ENCODE measurements around the gene TMEM59L.

Gene TMEM59L

DNA sequence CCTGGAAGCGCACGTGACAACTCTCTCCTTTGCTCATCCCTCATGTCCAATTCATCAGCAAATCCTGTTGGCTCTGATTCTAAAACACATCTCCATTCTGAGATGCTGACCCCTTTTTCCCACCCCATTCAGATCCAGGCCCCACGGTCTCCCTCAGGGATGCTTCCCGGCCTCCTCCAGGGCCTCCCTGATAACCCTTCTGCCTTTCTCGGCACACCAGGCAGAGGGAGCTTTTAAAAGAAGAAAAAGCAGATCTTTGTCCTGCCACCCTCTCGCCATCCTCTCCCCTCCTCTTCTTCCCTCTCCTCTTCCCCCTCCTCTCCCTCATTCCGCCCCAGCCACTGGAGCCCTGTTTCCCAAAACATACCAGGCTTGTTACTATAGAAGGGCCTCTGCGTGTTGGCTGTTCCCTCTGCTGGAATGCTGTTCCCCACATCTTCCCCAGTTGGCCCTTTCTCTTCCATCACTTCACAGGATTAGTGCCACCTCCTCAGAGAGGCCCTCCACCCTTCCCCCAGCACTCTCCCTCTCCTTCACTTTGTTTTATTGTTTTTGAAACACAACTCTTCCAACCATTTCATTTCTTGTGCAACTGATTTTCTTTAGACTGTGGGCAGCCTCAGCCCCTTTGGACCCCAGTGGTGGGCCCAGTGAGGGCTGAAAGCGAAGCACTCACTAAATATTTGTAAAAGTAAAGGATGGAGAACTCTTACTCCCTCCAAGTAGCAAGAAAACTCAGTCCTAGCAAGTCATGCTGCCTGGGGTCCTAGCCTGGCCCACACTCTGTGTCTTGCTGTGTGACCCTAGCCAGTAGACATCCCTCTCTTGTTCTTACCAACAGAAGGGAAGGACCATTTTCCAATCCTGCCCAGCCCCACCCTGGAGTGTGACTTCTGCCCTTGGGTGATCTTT is 3.6 kb upstream of the TMEM59L start:
- no peak for DNase-seq (ENCODE audit: low spot score)

DNA sequence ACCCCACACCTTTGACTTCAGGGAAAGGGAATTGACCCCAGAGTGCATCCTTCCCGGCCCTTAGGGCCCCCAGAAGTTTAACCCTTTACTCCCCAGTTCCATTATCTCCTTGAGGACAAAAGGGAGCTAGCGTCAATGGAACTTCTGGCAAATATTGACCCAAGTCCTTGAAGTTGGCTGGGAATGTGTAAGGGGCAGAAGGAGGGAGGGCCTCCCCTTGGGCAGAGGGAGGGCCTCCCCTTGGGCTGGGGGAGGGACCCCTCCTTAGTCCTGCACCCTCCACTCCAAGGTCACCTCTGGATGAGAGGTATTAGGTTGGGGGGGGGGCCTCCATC is 3.0 kb upstream of the TMEM59L start:
- DNase-seq (ENCODE audit: low spot score) = no peak

GRCh38 chr19:18610245-18610555 is 2.5 kb upstream of the TMEM59L start:
- no peak for DNase-seq (ENCODE audit: low spot score)

DNA sequence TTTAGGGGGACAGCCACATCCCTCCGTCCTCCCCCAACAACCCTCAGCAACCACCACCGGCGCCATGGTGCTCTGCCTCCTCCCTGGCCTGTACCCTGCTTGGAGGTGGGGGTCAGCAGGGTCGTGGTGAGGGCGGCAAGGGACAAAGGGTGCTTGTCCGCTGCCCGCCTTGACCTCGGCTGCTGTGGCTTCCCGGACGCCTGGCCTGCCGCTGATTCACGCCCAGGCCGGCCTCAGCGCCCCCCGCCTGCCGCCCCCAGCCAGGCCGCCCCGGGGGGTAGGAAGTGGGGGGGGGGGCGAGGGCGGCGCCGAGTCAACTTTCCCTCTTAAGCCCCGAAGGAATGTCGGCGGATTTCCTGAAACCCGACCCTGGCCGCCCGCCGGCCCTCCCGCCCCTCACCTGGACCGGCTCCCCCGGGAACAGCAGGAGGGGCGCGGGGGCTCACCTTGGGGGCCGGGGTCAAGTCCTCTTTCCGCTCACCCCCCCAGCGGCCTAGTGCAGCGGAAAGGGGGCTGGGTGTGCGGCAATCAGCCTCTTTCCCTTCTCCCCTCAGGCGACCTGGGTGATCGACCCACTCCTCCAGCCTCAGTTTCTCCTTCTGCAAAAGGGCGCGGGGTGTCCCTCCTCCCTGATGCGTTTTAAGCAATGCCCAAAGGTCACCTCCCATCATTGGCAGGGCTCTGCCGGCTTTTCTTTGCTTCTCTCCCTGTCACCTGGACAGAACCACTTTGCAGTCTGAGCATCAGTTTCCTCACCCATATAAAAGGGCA is 1.9 kb upstream of the TMEM59L start:
- DNase-seq (ENCODE audit: low spot score) = no peak

GRCh38 chr19:18611327-18612050 is 1.2 kb upstream of the TMEM59L start:
- peak; percentile 77 for DNase-seq (ENCODE audit: low spot score)

- DNase-seq (ENCODE audit: low spot score) = no peak
These were observed 459 bp upstream of the TMEM59L start for GRCh38 chr19:18612051-18612771.

DNA sequence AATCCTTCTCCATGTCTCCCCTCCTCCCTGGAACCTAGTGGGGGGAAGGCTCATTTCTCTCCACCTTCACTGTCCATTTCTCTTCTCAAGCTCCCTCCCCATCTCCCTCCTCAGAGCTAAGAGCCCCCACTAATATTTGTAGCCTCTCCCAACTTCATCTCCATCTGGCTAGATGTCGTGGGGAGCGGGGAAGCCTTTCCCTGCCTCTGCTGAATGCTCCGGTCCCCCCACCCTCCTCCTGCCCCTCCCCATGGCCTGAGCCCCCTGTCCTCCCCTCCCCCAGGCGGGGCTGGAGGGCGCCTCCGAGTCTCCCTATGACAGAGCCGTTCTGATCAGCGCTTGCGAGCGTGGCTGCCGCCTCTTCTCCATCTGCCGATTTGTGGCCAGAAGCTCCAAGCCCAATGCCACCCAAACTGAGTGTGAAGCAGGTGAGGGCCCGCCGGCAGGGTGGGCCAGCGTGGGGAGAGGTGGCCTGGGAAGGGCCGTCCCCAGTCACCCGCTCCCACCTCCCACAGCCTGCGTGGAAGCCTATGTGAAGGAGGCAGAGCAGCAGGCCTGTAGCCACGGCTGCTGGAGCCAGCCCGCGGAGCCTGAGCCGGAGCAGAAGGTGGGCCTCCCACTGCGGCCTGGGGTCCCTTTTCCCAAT is 1.0 kb downstream of the TMEM59L start:
- no peak for DNase-seq (ENCODE audit: low spot score)

GRCh38 chr19:18616023-18616422 is 3.4 kb downstream of the TMEM59L start:
- no peak for DNase-seq (ENCODE audit: low spot score)

DNA sequence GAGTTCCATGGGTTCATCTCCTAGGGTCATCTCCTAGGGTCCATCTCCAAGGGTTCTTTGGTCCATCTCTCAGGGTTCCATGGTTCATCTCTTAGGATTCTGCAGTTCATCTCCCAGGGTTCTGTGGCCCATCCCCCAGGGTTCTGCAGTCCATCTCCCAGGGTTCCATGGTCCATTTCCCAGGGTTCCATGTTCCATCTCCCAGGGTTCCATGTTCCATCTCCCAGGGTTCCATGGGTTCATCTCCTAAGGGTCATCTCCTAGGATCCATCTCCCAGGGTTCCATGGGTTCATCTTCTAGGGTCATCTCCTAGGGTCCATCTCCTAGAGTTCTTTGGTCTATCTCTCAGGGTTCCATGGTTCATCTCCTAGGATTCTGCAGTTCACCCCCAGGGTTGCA is 4.9 kb downstream of the TMEM59L start:
- no peak for DNase-seq (ENCODE audit: low spot score)

GRCh38 chr19:18618236-18618635 is 5.6 kb downstream of the TMEM59L start:
- no peak for DNase-seq (ENCODE audit: low spot score)

DNA sequence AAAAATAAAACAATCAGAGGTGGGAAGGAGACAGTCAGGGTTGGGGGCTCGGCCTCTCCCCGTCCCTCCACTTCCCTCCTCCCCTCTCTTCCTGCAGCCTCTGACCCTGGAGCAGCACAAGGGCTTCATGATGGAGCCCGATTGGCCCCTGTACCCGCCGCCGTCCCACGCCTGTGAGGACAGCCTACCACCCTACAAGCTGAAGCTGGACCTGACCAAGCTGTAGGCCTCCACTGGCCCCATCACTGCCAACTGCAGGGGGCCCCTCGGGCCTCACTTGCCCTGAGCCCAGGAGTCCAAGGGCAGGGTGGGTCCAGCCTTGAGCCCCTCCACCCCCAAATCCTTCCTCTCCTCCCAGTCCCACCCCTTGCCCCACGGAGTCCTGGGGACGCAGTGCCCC is 7.6 kb downstream of the TMEM59L start:
- DNase-seq (ENCODE audit: low spot score) = no peak

- no peak for DNase-seq (ENCODE audit: low spot score)
These were observed 8.2 kb downstream of the TMEM59L start for GRCh38 chr19:18620902-18621301.

- DNase-seq (ENCODE audit: low spot score) = no peak
These were observed 14.2 kb downstream of the TMEM59L start for GRCh38 chr19:18626906-18627305.

DNA sequence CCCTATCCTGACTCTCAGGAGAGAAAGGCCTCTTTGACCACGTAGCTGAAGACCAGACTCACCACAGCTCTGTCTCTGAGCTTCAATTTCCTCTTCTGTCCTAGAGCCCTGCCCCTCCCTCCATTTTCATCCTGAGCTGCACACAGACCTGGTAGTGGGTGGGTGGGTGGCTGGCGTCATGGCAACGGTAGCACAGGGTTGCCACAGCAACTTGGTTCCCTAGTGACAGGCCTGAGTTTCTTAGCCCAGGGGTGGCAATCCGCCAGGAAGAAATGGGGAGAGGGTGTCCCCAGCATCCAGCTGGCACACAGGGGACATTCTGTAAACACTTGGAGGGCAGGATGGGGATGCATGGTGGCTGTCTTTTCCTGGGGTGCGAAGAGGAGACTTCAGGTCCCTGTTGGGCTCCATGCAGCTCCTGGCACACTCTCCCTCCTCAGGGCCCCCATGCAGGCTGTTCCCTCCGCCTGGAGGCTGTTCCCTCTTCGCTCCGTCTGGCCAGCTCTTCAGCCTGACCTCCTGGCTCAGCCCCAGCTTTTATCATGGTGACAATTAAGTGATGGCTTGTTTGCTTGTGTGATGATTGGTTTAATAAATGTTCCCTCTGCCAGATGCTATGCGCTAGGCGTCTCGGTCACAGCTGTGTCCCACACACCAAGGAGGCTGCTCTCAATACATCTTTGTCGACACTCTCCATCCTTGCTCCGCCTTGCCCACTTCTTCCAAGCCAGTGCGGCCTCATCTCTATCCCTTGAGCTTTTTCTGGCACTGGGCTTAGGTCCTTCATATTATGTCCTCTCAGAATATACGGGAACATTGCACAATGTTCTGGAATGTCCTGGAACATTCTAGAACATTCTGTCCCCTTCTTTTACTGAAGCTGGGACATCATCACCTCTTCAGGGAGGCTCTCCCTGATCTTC is 16.8 kb downstream of the TMEM59L start:
- no peak for DNase-seq (ENCODE audit: low spot score)

GRCh38 chr19:18633321-18633720 is 20.7 kb downstream of the TMEM59L start:
- DNase-seq (ENCODE audit: low spot score) = no peak

DNA sequence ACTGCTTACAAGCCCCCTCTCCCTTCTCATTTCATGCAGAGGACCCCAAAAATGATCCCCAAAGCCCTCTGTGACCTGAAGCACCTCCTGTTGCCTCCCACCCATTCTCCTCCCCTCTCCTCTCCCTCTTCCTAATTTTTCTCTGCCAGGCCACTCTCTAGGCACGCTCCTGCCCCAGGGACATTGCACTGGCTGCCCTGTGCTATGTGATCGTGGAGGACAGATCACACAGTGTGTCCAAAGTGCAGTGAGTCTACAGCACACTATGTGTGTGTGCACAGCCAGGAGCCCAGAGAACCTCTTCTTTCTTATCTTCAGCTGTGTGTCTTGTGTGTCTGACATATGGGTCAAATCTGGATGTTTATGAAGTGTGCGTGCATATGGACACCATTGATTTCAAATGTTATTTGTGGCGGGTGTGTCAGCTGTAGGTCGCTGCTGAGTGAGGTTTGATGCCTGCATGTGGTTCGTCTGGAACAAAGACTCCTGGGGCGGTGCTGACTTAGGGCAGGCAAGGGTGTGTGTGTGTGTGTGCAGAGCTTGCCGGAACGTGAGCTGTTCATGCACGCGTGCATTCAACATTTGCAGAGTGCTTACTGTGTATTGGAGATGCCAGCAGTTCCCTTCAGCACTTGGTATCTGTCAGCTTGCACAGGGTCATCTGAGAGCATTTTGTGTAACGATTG is 22.1 kb downstream of the TMEM59L start:
- no peak for DNase-seq (ENCODE audit: low spot score)

DNA sequence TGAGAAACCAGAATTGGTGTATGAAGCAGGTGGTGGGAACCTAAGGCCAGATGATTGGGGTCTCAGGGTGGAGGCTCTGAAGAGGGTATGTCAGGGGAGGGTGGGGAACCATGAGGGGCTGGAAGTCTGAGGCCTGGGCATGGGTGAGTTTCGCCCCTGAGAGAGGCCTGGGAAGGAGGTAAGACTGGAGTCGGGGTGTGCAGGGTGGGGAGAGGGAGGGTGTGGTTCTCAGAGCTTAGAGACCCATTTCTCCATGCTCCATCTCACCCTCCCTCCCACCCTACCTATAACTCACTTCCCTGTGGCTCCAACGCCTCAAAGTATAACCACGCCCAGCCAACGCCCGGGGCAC is 23.1 kb downstream of the TMEM59L start:
- no peak for DNase-seq (ENCODE audit: low spot score)

DNA sequence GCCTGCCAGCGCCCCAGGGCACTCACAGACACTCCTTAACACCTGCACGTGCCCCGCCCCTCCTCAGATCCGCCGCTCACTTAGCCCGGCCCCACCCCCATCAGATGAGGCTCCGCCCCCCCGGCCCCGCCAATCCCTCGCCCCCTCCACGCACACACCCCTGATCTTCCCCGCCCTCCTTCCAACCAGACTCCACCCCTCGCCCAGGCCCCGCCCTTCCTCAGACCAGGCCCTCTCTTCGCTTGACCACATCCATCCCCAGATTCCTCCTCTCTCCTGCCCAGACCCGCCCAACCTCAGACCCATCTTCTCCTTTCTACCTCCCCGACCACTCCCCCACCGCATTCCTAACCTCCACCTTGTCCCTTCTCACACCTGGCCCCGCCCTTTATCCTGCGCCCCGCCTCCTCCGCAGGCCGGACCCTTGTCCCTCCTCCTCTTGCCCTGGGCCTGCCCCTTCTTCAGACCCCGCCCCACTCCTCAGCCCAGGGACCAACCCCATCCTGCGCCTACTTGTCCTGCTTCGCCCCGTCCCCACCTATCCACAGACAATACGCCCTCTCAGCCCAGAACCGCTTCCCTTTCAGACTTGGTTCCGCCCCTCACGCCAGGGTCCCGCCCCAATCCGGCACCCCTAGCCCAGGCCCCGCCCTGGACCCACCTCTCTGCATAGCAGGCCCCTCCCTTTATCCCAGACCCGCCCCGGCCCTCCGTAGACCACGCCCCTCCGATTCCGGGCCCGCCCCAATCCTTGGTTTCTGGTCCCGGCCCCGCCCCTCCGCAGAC is 23.7 kb downstream of the TMEM59L start:
- DNase-seq (ENCODE audit: low spot score) = no peak

- no peak for DNase-seq (ENCODE audit: low spot score)
These were observed 24.4 kb downstream of the TMEM59L start, which contains the start of gene KLHL26 for GRCh38 chr19:18636969-18637629. Gene KLHL26, plus strand, starts transcription at chr19:18637028. Its CDS starts 27 bp downstream, at chr19:18637055.
